Left renal pelvis (tissue), 4 donors: ENCODE results near the gene MLLT10. TPM values are rescaled to one million over a fixed set of nuclear protein-coding genes. Genes with fewer than 3 reads are reported as not detected.
"Not testable (repeated sequence)": the region's sequence is repeated elsewhere in the genome, so short reads cannot be mapped to it uniquely, and the experiment has no call there.

Source experiments
- DNase-seq, 4 donors: peaks; one replicate each; pipeline ENCODE4 v3.0.0-alpha.2; 2013; ENCODE audit warnings: low read depth in 4 of 4, low spot score in 3 of 4
- polyA plus RNA-seq, 4 donors: library from polyadenylated mRNA; unstranded; fragments of 120-200 nt; gene quantifications; one replicate each; pipeline ENCODE4 v1.2.1, GENCODE V29; 2013; ENCODE audit not compliant: insufficient read length in 4 of 4

The MLLT10 gene
- polyA plus RNA-seq, 4 donors = 37.7 to 45.8 (median 45.2) TPM

DNA sequence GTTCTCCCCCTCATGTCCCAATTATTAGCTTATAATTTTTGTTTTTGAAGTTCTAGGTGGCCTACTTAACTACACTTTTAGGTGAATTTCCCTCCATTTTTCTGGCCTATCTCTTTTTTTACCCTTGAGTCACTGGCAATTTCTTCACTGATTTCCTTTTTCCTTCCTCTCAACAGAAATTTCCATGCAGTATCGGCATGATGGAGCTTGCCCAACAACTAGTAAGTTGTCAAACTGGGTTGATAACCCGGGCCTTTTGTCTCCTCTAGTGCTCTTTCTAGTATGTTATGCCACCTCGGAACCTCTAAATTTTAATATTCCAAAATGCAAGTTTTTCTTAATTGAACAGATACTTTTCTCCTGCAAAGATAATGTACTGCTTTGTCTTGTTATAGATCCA is 147.1 kb downstream of the MLLT10 start:
- no peak for DNase-seq

DNA sequence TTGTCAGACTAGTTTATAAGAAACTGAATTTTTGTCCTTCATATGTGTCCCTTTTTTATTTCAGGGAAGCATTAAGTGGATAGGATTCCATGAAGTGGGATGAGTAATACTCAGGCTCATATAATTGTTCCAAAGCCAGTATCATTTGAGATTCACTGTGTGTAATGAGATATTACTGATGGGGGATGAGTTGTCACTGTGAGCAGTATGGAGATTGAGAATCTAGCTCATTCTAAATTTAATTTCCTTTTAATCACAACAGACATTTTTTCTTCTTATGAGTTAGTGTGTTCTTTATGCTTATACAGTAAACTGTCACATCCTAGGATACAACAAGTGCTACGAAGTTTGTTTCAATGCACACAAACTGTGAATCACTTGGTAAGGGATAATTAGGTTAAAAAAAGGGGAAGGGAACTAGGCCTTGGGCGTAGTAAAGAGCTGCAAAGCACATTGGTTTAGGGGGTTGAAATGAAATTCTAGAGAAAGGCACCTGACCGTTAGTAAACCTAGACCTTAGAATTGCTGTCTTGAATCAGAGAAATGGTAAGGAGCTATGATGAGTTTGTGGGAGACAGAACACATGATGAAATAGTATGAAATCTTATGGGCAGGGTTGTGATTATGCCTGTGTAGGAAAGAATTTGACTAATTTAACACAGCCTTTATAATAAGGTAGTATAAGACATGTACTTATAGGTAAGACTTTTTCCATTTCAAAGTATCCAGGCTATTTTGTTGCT is 153.4 kb downstream of the MLLT10 start:
- no peak for DNase-seq

DNA sequence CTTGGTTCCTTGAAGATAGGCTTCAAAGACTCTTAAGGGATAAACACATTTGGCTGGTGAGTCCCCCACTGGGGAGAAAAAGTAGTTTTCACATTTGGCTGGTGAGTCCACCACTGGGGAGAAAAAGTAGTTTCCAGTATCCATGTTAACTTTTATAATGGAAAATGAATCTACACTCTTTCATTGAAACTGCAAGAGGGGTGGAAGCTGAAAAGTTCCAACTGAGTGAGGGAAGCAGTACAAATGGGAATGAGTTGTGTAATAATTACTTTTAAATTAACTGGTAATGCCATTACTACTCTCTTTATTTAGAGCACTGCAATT is 153.9 kb downstream of the MLLT10 start:
- DNase-seq = no peak

DNA sequence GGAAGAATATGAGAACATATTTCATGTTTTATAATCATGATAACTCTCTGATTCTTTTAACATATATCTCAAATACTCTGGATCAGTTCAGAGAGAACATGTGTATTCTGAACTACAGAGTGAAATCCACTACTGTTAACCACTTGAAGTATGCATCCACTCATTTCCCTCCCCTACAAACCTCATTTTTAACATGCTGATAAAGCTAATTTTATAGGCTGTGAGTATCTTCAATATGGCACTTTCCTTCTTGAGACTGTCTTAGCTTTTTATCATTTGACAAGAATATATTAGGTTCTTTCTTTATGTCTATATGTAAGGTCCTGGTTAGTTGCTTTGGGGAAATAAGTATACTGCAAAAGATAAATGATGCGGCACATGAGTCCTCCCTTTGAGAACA is 154.8 kb downstream of the MLLT10 start:
- no peak for DNase-seq

DNA sequence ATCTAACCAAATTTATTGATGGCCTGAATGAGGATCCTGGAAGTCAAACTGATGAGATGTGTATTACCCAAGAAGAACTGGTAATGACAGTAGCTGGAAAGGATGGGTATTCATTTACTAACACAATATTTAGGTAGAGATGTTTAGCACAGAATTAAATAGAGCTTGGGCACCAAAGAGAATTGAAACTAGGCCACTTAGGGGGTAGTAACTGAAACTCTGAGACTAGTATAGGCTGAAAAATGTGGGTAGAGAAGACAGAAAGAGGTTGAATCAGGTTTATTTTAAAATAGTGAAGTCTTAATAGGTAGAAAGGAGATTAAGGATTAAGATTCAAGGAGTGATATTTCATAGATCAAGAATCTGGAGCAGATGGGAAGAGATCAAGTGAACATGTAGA is 155.8 kb downstream of the MLLT10 start:
- no peak for DNase-seq

DNA sequence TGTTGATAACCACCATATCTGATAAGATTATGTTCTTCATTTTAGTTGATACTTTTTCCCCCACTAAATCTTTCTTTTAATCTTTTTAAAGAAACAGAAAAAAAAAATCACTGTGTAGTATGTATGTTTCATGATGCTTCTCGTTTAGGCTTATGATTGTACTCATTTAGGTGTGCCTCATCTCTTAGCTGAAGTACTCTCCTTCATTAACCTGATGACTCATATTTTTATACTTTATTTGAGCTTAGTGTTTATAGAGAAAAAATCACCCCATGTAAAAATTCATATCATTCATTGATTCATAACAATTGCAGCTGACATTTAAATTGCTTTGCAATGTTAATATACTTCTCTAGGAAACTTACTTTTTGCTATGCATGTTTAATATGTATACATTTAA is 158.9 kb downstream of the MLLT10 start:
- DNase-seq = no peak

DNA sequence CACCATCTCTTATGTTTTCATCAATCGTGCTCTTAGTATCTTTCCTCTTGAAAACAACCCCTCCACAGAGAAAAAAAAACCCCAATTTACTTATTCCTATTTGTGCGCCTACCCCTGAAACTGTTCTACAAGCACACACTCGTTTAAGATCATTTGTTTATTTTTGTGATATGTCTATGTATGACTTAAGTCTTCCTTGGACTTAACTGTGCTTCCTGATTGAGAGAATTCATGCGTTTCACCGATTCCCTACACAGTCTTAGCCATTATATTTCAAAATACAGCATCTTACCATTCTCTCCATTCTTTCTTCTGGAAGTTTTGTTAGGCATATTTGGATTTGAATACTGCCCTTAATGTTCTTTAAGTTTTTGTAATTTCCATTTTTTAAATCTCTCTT is 159.4 kb downstream of the MLLT10 start:
- DNase-seq = no peak

DNA sequence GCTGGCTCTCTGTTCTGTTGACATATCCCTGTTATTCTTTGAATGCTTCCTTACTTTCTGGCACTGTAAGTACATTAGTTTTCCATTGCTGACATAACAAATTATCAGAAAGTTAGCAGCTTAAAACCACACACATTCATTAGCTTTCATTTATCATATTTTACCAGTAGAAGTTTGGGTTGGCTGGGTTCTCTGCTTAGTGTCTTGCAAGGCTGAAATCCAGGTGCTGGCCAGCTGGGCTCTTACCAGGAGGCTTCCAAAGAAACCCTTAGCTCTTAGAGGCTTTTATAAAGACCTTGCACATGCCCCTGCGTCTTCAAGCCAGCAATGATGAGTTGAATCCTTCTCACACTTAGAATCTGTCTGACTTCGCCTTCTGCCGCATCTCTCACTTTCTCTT is 160.6 kb downstream of the MLLT10 start:
- DNase-seq = no peak

DNA sequence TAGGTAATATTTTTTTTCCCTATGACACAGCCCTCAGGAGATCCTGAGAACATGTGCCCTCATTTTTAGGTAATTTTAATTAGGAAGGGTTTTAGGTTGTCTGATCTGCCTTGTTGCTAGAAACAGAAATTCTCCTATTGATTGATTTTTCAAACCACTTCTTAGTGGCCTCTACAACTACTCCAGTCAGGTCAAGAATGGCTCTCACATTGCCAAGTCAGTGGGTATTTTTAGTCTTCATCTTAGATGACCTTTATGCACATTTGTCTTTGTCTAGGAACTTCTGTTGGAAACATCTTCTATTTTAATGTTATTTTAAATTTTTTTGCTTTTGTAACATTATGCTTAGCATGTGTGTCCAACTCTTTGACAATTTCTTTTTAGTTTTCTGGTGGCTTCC is 162.3 kb downstream of the MLLT10 start:
- no peak for DNase-seq

DNA sequence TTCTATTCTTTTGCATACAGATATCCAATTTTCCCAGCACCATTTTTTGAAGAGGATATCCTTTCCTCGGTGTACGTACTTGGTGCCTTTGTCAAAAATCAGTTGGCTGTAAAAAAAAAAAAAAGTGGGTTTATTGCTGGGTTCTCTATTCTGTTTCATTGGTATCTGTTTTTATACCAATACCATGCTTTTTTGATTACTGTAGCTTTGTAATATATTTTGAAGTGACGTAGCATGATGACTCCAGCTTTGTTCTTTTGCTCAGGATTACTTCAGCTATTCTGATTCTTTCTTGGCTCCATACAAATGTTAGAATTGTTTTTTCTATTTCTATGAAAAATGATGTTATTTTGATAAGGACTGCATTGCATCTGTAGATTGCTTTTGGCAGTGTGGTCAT is 165.5 kb downstream of the MLLT10 start:
- DNase-seq = no peak

DNA sequence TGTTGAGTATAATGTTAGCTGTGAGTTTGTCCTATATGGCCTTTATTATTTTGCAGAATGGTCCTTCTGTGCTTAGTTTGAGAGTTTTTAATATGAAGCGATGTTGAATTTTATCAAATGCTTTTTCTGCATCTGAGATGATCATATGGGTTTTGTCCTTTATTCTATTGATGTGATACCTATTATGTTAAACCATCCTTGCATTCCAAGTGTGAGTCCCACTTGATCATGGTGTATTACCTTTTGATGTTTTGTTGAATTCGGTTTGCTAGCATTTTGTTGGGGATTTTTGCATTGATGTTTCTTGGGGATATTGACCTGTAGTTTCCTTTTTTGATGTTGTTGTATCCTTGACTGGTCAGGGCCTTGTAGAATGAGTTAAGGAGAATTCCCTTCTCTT is 166.4 kb downstream of the MLLT10 start:
- DNase-seq = no peak

DNA sequence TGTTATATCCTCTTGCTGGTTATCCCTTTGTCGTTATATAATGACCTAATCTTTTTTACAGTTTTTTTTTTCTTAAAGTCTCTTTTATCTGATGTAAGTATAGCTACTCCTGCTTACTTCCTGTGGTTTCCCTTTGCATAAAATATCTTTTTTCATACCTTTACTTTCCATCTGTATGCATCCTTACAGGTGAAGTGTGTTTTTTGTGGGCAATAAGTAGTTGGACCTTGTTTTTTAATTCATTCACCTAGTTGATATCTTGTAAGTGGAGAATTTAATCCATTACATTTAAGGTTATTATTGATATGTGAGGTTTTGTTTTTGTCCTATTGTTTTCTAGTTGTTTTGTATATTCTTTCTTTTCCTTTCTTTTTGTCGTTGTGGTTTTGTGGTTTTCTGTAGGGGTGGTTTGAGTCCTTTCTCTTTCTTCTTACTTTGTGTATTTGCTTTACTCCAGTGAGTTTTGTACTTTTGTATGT is 168.6 kb downstream of the MLLT10 start:
- no peak for DNase-seq

DNA sequence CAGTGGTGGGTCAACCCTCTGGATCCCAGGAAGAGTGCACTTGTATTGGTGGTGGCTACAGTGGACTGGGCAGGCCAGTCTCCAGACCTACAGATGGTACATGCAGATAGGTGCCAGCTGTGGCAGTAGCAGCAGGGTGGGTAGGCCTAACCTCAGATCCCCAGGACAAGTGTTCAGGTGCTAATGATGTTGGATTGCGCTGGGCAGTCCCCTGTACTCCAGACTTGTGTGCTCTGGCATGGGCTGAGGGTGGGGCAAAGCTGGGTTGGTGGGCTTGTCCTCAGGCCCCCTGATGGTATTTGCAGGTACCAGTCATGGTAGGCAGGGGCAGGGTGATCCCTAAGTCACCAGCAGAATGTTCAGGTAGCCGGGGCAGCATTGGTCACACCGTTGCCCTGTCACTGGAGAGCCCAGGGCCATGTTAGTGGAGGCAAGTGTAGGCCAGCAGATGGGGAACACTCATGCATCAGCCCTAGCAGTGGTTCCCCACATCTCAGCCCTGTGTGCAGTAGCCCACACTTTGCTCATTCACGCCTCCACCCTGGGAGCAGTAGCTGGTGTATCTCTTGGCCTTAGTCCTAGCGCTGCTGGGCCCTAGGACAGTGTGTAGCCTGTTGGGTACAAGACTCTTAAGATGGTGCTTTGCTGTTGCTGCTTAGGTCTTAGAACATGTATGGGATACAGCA is 171.3 kb downstream of the MLLT10 start:
- DNase-seq = no peak

DNA sequence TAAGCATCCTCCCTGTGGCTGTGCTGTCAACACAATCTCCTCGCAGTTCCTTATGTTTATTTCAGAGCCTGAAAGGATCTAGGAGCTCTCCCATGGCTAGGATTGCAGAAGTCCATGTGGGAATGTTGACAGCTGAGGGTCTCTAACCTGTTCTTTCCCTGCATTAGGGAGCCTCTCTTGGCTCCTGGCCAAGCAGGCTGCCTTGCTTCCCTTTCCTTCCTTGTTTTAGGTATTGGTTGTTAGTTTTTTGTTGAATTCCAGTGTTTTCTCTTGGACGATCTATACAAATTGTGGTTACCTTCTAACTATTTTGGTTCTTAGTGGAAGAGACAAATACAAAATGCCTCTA is 171.8 kb downstream of the MLLT10 start:
- DNase-seq = no peak

DNA sequence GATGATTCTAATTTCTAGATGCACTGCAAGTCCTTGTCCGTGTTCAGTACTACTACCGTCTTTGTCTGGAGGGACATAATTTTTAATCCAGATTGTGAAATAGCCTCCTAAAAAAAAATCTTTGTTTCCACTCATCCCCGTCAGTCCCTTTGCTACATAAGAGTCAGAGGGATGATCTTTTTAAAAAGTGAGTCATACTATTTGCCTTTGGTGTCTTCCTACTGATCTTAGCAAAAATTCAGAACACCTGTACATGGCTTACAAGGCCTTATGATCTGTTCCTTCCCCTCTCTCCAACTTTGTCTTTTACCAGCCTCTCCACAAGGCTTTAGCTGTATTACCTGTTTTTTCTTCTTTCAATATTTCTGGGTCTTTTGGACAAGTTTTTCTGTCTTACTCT is 173.5 kb downstream of the MLLT10 start:
- DNase-seq = no peak

DNA sequence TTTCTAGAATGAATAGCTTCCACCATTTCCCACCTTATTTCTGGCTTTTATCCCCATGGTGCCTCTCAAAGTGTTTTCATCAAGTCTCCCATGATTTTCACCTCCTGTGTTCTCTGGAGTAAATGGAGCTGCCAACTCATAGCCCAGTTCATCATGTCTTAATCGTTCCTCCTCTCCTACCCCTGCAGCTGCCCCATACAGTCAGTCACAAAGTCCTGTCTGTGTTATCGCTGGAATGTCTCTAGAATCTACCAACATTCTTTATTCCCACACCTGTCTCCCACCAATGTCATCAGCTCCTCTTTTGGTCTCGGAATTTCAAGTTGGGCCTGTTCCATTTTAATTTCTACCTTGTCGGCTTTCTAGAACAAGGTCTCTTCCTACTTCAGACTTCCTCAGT is 178.9 kb downstream of the MLLT10 start:
- no peak for DNase-seq

DNA sequence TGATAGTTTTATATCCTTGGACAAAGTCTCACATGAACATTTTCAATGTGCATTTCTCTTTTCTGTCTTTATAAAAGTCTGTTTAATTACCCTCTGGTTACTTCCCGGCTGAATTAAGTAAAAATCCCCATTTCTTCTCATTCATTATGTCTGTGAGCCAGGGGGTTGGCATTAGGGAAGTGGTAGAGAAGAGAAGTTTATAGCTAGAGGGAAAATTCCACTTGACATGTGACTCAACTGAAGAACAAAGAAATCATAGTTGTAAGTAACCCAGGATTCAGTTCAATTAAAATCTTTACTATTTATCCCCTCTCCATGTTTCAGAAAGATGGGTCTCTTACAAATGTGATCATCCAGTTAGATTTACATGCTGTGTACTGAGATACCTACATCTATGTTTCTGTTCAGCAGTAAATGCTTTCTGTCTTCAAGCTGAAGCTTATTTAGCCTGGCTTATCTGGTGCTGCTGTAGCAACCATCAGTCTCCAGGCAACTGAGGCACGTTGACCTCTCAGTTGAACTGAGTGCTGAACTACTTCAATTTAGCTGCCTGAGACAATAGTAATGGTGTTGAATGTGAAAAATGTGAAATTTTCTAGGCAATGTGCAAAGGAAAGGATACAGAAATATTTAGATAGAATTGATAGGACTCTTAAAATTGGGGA is 181.6 kb downstream of the MLLT10 start:
- DNase-seq = no peak

DNA sequence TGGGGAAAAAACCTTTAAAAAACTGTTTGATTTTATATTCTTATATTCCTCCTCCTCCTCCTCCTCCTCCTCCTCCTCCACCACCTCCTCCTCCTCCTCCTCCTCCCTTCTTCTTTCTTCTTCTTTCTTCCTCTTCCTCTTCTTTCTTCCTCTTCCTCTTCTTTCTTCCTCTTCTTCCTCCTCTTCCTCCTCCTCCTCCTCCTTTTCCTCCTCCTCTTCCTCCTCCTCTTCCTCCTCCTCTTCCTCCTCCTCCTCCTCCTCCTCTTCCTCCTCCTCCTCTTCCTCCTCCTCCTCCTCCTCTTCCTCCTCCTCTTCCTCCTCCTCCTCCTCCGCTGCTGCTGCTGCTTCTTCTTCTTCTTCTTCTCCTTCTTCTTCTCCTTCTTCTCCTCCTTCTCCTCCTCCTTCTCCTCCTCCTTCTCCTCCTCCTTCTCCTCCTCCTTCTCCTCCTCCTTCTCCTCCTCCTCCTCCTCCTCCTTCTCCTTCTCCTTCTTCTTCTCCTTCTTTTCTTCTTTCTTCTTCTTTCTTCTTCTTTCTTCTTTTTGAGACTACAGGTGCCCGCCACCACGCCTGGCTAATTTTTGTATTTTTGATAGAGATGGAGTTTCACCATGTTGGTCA is 183.5 kb downstream of the MLLT10 start:
- not testable (repeated sequence) for DNase-seq

DNA sequence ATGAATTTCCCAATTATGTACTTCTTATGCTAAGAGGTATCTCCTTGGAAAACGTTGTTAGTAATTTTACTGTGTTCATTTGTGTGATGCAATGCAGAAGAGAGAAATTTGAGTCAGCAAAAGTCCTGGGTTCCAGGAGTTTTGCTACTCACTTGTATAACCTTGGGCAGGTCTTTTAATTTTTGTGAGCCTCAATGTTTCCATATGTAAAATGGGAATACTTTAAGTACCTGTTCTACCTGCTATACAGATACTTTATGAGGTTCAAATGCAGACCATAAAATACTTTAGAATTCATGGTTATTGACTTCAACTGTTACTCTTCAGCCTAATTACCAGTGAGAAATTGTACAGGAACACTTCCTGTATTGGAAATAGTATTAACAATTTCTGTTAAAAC is 185.5 kb downstream of the MLLT10 start:
- no peak for DNase-seq

DNA sequence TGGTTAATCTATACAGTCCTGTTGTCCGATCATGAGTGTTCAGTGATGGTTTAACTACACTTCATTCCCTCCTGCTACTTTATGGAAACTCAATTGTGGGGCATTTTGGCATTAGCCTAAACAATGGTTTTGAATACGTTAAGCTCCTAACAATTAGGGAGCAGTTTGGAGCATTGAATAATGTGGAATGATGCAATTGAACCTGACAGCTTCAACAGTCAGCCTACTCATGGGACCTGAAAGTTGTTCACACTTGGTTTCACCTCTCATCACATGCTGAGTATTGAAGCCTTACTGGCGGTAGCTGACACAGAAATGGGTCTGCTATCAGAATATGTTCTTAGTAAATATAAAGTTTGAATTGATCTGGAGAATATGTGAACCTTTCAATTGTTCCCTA is 186.1 kb downstream of the MLLT10 start:
- DNase-seq = no peak

DNA sequence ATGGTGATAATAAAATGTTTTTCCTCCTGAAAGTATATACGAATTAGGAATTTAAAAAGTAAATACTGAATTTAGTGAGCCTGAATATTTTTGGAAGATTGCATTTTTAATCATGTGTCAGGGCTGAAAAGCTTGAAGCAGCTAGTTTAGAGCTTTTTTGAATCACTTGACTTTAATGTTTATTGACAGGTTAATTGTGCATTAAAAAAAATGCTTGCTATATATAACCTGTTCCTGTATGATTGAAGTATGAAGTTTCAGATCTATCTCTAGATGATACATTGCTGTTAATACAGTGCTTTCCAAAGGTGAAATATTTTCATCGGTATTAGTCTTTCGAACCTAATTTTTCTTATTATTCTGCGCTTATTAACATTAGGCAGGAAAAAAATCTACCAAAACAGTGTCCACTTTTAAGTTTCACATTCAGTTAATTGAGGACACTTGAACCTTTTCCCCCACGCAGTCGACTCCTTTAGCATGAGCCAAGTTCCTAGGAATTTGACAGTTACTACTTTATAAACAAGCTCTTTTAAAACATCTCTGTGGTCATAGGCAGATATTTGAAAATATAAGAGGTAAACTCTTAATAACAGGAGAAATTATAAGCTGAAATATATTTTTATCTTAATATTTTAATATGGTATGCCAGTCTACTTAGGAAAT is 187.1 kb downstream of the MLLT10 start:
- DNase-seq = no peak
